CD4-positive, alpha-beta T cell treated with Interleukin-4 for 1 hour (primary cell): Measurements from ENCODE around the gene NEB.

ENCODE experiments used
- DNase-seq, 2 donors: peaks; one replicate each; pipeline ENCODE4 v3.0.0-alpha.2; 2020 to 2022

Gene NEB

DNA sequence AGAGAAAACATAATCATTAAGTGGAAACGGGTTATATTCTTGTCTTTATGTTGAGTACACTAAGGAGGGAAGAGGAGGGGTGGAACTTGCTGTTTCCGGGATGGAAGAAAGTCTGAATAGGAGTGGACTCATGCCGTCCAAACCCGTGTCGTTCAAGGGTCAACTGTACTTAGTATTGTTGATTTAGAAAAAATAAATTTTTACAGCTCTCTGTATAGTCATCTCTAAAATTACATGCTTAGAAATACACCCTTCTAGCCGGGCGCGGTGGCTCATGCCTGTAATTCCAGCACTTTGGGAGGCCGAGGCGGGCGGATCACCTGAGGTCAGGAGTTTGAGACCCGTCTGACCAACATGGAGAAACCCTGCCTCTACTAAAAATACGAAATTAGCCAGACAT, 295.1 kb downstream of the NEB start:
- no peak for DNase-seq

DNA sequence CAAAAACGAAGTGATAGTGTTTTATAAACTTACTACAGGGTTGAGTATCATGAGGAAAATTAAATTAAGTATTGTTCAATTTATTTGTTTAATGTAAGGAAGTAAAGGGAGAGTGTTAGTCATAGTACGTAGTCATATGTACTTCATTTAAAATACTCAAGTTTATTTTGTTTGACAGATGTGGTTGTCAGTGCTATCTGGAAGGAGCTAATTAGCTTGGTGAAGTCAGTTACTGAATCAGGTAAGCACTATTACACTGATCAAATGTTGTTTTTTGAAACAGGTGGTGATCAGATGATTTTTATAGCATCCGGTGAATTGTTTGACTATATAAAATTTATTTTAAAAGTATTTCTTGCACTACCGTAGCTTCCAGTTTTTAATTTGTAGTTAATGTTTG, 295.8 kb downstream of the NEB start:
- DNase-seq: no peak

DNA sequence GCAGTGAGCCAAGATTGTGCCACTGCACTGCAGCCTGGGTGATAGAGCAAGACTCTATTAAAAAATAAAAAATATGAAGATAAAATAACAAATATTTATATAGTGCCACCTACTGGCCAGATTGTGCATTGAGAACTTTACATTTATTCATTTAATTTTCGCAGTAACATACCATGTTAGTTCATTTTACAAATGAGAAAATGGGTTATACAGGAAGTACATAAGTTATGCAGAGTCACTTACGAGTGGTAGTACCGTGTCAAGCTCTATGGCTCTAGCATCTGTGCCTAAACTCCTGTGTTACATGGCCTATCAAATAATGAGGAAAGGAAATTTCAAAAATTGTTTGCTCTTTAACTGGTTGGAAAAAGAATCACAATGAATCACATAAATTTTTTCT, 296.6 kb downstream of the NEB start:
- DNase-seq: peak in 1 of 2 donors; percentile 47
